Esophagus squamous epithelium (tissue), 4 donors: ENCODE data around the gene CENPE.

Experiments
- CTCF ChIP-seq, 6 experiments: fragments of 450-650 bp in 4 of 6; fragments of 200-600 bp in 2 of 6; sonication (generic) in 2 of 6; IDR thresholded peaks; one replicate each; pipeline ENCODE4 v1.5.1; 2016 to 2019; ENCODE audit warnings: antibody characterized with exemption in 6 of 6, mild to moderate bottlenecking in 4 of 6, moderate library complexity in 4 of 6
- POLR2A ChIP-seq, 4 donors: fragments of 450-650 bp; IDR thresholded peaks; one replicate each; pipeline ENCODE4 v1.6.1; 2017; ENCODE audit warnings: antibody characterized with exemption in 4 of 4, mild to moderate bottlenecking in 4 of 4, moderate library complexity in 3 of 4

GRCh38 chr4:103097112-103097511, 101.0 kb downstream of the CENPE start:
- no peak for TF ChIP-seq CTCF (IDR thresholded peaks at IDR 0.05)
- no peak for TF ChIP-seq POLR2A (IDR thresholded peaks at IDR 0.05)
